PC-9 (cell line): ENCODE data around the gene TRAPPC3.

Experiments used
- CTCF ChIP-seq: fragments of 200-600 bp; sonication (generic); conservative IDR thresholded peaks from 2 replicates; pipeline ENCODE4 v1.6.1; 2017; ENCODE audit warnings: mixed run types, antibody characterized with exemption, mild to moderate bottlenecking, moderate library complexity
- EZH2 ChIP-seq: fragments of 200-600 bp; sonication (generic); IDR thresholded peaks from 2 replicates; pipeline ENCODE4 v1.8.0; 2017; ENCODE audit warnings: antibody characterized with exemption, low read depth

- TF ChIP-seq CTCF = no peak
- no peak for TF ChIP-seq EZH2
Measured at GRCh38 chr1:36124404-36125128, 24.7 kb downstream of the TRAPPC3 start.
